ENCODE results near the gene POMT1.
"Not testable (repeated sequence)": the region's sequence is repeated elsewhere in the genome, so short reads cannot be mapped to it uniquely, and the experiment has no call there.

POMT1 gene

DNA sequence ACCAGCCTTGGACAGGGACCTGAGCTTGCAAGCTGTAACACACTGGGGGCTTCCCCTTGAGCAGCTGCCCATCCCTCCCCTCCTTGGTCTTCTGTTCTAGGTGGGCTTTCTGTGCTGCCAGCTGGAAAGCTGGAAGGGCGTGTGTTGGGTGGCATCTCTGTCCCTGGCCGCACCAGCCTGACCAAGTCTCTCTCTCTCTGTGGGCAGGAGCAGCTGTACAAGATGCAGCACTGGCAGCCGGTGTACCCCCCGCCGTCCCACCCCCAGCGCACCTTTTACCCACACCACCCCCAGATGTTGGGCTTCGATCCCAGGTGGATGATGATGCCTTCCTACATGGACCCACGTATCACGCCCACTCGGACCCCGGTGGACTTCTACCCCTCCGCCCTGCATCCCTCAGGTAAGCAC lies 32.1 kb upstream of the POMT1 start:
- ChIA-PET CTCF (interaction anchor here (0.8 kb wide), 1 partner anchor 10 kb away, joined by 4 read pairs; no protein-coding TSS in a partner anchor), POLR2A (ENCODE audit: low non-redundant PET) (no interaction called here)
- DNase-seq (ENCODE audit: low spot score): no peak
- no peak for TF ChIP-seq CTCF (conservative IDR thresholded peaks at IDR 0.05; ENCODE audit: low read depth)
- 0 out of 2 replicates have a peak overlapping the region, but pooled peaks have one; percentile 2 for H3K27ac ChIP-seq

DNA sequence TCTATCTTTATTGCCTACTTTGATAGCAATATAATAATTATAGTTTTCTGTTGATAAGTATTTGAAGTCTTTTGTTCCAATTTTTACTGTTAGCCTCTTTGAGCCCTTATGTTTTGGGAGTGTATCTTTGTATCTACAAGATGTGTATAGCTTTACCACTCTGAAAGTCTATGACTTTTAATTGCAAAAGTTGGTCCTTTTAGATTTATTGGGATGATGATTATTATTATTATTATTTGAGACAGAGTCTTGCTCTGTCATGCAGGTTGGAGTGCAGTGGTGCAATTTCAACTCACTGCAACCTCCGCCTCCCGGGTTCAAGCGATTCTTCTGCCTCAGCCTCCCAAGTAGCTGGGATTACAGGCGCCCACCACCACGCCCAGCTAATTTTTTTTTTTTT lies 30.6 kb upstream of the POMT1 start:
- ChIA-PET POLR2A (ENCODE audit: low non-redundant PET) (interaction anchor here (0.7 kb wide), 1 partner anchor 16 kb away, joined by 3 read pairs; no protein-coding TSS in a partner anchor), CTCF (interaction anchor here (0.7 kb wide), 1 partner anchor 122 kb away, joined by 4 read pairs; no protein-coding TSS in a partner anchor)
- DNase-seq (ENCODE audit: low spot score); H3K27ac ChIP-seq: not testable (repeated sequence)

GRCh38 chr9:131473198-131473885 lies 29.4 kb upstream of the POMT1 start:
- CTCF ChIA-PET: no interaction called here
- POLR2A ChIA-PET (ENCODE audit: low non-redundant PET): no interaction called here
- DNase-seq (ENCODE audit: low spot score): no peak
- TF ChIP-seq CTCF (conservative IDR thresholded peaks at IDR 0.05; ENCODE audit: low read depth): no peak
- H3K27ac ChIP-seq: peak overlapping the region; percentile 1; the same call in 1 of the 2 replicates

GRCh38 chr9:131473891-131474290 lies 28.8 kb upstream of the POMT1 start:
- ChIA-PET CTCF (interaction anchor here (0.6 kb wide), 1 partner anchor 75 kb away, joined by 5 read pairs; no protein-coding TSS in a partner anchor), POLR2A (ENCODE audit: low non-redundant PET) (no interaction called here)
- no peak for TF ChIP-seq CTCF (conservative IDR thresholded peaks at IDR 0.05; ENCODE audit: low read depth)
- no peak for DNase-seq (ENCODE audit: low spot score)
- H3K27ac ChIP-seq: peak overlapping the region; percentile 1; the same call in 1 of the 2 replicates

GRCh38 chr9:131474711-131475110 lies 28.0 kb upstream of the POMT1 start:
- POLR2A ChIA-PET (ENCODE audit: low non-redundant PET): interaction anchor here (0.5 kb wide), 1 partner anchor 553 kb away, joined by 4 read pairs; no protein-coding TSS in a partner anchor
- DNase-seq (ENCODE audit: low spot score): no peak
- H3K27ac ChIP-seq: no peak overlapping the region
- no peak for TF ChIP-seq CTCF (conservative IDR thresholded peaks at IDR 0.05; ENCODE audit: low read depth)
- CTCF ChIA-PET: interaction anchor here (0.6 kb wide), 1 partner anchor 76 kb away, joined by 5 read pairs; no protein-coding TSS in a partner anchor

DNA sequence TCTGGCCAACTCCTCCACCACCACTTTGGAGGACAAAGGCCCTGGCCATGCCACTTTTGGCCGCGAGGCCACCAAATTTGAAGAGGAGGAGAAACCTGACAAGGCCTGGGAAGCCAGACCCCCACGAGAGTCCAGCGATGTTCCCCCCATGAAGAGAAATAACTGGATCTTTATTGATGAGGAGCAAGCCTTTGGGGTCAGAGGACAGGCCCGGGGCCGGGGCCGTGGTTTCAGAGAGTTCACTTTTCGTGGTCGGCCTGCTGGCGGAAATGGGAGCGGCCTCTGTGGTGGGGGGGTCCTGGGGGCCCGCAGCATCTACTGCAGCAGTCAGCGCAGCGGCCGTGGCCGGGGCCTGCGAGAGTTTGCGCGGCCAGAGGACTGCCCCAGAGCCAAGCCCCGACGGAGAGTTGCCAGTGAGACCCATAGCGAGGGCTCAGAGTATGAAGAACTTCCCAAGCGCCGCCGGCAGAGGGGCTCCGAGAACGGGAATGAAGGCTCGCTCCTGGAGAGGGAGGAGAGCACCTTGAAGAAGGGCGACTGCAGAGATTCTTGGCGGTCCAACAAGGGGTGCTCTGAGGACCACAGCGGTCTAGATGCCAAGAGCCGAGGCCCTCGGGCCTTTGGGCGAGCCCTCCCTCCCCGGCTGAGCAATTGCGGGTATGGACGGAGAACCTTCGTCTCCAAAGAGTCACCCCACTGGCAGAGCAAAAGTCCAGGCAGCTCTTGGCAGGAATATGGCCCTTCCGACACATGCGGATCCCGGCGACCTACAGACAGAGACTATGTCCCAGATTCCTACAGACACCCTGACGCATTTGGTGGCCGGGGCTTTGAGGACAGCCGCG lies 27.4 kb upstream of the POMT1 start:
- no peak overlapping the region for H3K27ac ChIP-seq
- POLR2A ChIA-PET (ENCODE audit: low non-redundant PET): interaction anchor here (0.5 kb wide), 1 partner anchor 553 kb away, joined by 4 read pairs; no protein-coding TSS in a partner anchor
- CTCF ChIA-PET: interaction anchor here (0.5 kb wide), 1 partner anchor 87 kb away, joined by 4 read pairs; no protein-coding TSS in a partner anchor
- no peak for TF ChIP-seq CTCF (conservative IDR thresholded peaks at IDR 0.05; ENCODE audit: low read depth)
- no peak for DNase-seq (ENCODE audit: low spot score)
